ENCODE measurements around the gene SGK1. TPM values are rescaled to one million over a fixed set of nuclear protein-coding genes. Genes with fewer than 3 reads are reported as not detected.
"Not testable (repeated sequence)": the region's sequence is repeated elsewhere in the genome, so short reads cannot be mapped to it uniquely, and the experiment has no call there.

Gene SGK1
- total and polyA plus RNA-seq, 2 experiments from 2014 or later = 145 to 161 TPM

DNA sequence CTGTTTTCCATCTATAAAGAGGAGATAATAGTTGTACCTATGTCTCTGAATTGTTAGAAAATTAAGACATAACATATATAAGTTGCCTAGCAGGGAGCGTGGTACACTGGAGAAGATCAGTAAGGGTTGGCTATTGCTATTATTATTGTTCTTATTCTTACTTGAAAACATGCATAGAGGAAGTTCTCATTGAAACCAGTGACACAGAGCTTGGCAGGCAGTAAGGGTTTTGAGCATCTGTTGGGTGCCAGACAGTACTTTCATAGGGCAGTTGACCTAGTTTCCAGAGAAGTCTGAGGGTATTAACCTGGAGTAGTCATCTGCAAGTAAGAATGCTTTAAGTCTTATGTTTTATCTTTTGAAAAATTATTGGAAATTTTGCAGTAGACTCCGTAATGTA lies 13.3 kb upstream of the SGK1 start:
- Histone ChIP-seq H3K27ac (no peak overlapping the region), H4K20me1 (ENCODE audit: insufficient read depth, poor library complexity, severe bottlenecking) (no peaks in the 10 kb centered on the region), H3K4me3 (no peak overlapping the region), H3K36me3 (replicated peaks; ENCODE audit: insufficient read depth, low read depth) (no peaks in the 10 kb centered on the region), H3K4me1 (ENCODE audit: insufficient read depth) (no peaks in the 10 kb centered on the region), H3K4me2 (no peak overlapping the region), H2AFZ (no peak overlapping the region), H3K27me3 (no peaks in the 10 kb centered on the region), H3K9me2 (replicated peaks; ENCODE audit: insufficient read depth) (no peaks in the 10 kb centered on the region), H3K79me2 (no peaks in the 10 kb centered on the region), H3K9me3 (ENCODE audit: low read depth) (no peaks in the 10 kb centered on the region)
- DNase-seq (ENCODE audit: low spot score) = no peak
- 99% methylated on average over 2 of the region's 2 CpGs for WGBS (ENCODE audit: low lambda C conversion rate, missing lambda C conversion rate)
- no peak for TF ChIP-seq EZH2 (IDR thresholded peaks at IDR 0.05; ENCODE audit: borderline replicate concordance)
- TF ChIP-seq EZH2phosphoT487 (IDR thresholded peaks at IDR 0.05; ENCODE audit: low read depth, severe bottlenecking, unreplicated experiment) = no peak
- TF ChIP-seq, protein P1, sequence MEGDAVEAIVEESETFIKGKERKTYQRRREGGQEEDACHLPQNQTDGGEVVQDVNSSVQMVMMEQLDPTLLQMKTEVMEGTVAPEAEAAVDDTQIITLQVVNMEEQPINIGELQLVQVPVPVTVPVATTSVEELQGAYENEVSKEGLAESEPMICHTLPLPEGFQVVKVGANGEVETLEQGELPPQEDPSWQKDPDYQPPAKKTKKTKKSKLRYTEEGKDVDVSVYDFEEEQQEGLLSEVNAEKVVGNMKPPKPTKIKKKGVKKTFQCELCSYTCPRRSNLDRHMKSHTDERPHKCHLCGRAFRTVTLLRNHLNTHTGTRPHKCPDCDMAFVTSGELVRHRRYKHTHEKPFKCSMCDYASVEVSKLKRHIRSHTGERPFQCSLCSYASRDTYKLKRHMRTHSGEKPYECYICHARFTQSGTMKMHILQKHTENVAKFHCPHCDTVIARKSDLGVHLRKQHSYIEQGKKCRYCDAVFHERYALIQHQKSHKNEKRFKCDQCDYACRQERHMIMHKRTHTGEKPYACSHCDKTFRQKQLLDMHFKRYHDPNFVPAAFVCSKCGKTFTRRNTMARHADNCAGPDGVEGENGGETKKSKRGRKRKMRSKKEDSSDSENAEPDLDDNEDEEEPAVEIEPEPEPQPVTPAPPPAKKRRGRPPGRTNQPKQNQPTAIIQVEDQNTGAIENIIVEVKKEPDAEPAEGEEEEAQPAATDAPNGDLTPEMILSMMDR (IDR thresholded peaks at IDR 0.05; ENCODE audit: poor library complexity) = no peak

DNA sequence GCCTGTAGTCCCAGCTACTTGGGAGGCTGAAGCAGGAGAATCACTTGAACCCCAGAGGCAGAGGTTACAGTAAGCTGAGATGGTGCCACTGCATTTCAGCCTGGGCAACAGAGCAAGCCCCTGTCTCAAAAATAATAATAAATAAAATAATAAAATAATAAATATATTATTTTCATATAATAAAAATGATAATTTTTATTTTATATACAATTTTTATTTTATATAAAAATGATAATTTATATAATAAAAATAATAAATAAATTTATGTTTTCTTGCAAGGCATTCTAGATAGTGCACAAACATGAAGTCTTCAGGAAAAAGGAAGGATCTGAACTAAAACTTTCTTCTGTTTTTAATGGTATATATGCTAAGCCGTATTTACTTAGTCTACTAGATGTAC lies 12.6 kb upstream of the SGK1 start:
- Histone ChIP-seq H3K36me3 (replicated peaks; ENCODE audit: insufficient read depth, low read depth) (no peaks in the 10 kb centered on the region), H4K20me1 (ENCODE audit: insufficient read depth, poor library complexity, severe bottlenecking) (no peaks in the 10 kb centered on the region), H3K4me3 (no peak overlapping the region), H3K79me2 (no peaks in the 10 kb centered on the region), H3K27me3 (no peaks in the 10 kb centered on the region), H3K9me3 (ENCODE audit: low read depth) (no peaks in the 10 kb centered on the region), H3K4me1 (ENCODE audit: insufficient read depth) (no peaks in the 10 kb centered on the region), H3K9me2 (replicated peaks; ENCODE audit: insufficient read depth) (no peaks in the 10 kb centered on the region), H2AFZ (no peak overlapping the region), H3K4me2 (no peak overlapping the region), H3K27ac (no peak overlapping the region)
- WGBS (ENCODE audit: low lambda C conversion rate, missing lambda C conversion rate) = 96% methylated on average over 1 of the region's 1 CpG
- TF ChIP-seq EZH2phosphoT487 (IDR thresholded peaks at IDR 0.05; ENCODE audit: low read depth, severe bottlenecking, unreplicated experiment) = no peak
- TF ChIP-seq EZH2 (IDR thresholded peaks at IDR 0.05; ENCODE audit: borderline replicate concordance) = no peak
- DNase-seq (ENCODE audit: low spot score) = no peak

DNA sequence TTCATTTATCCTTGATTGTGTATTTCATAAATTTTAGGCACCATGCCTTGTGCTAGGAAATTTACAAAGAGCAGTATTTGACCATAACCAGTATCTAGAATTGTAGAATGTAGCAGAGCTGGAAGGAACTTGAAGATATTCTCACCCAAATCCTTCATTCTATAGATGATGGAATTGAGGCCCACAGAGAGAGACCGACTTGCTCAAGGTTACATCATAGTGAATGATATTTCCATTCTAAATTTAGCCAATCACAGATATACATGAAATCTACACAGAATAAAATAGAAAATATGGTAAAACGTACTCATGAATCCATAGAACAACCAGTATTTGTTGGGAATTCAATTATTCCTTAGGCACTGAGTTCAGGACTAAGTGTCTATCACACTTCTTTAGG lies 10.9 kb upstream of the SGK1 start:
- TF ChIP-seq EZH2phosphoT487 (IDR thresholded peaks at IDR 0.05; ENCODE audit: low read depth, severe bottlenecking, unreplicated experiment) (no peak), EZH2 (IDR thresholded peaks at IDR 0.05; ENCODE audit: borderline replicate concordance) (no peak)
- TF ChIP-seq, protein P1 (IDR thresholded peaks at IDR 0.05; ENCODE audit: poor library complexity) = no peak
- Histone ChIP-seq H3K4me2 (no peak overlapping the region), H3K27me3 (no peaks in the 10 kb centered on the region), H3K9me2 (replicated peaks; ENCODE audit: insufficient read depth) (no peaks in the 10 kb centered on the region), H4K20me1 (ENCODE audit: insufficient read depth, poor library complexity, severe bottlenecking) (no peaks in the 10 kb centered on the region), H3K9me3 (ENCODE audit: low read depth) (no peaks in the 10 kb centered on the region), H3K36me3 (replicated peaks; ENCODE audit: insufficient read depth, low read depth) (no peaks in the 10 kb centered on the region), H3K4me1 (ENCODE audit: insufficient read depth) (no peaks in the 10 kb centered on the region), H2AFZ (no peak overlapping the region), H3K79me2 (no peaks in the 10 kb centered on the region), H3K4me3 (no peak overlapping the region), H3K27ac (no peak overlapping the region)
- WGBS (ENCODE audit: low lambda C conversion rate, missing lambda C conversion rate) = 89% methylated on average over 2 of the region's 2 CpGs
- DNase-seq (ENCODE audit: low spot score) = no peak

DNA sequence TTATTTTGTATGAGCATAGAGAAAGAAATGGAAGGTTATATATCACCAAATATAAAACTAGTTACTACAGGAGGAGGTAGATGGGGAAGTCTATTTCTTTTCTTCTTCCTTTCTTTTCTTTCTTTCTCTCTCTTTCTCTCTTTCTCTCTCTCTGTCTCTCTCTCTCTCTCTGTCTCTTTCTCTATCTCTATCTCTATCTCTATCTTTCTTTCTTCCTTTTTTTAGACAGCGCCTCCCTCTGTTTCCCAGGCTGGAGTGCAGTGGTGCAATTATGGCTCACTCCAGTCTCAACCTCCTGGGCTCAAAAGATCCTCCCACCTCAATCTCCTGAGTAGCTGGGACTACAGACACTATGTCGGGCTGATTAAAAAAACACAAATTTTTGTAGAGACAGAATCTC lies 10.2 kb upstream of the SGK1 start:
- Histone ChIP-seq H3K4me1 (ENCODE audit: insufficient read depth) (no peaks in the 10 kb centered on the region), H3K27me3 (no peaks in the 10 kb centered on the region), H3K79me2 (no peaks in the 10 kb centered on the region), H4K20me1 (ENCODE audit: insufficient read depth, poor library complexity, severe bottlenecking) (no peaks in the 10 kb centered on the region), H3K27ac (no peak overlapping the region), H3K4me2 (no peak overlapping the region), H2AFZ (no peak overlapping the region), H3K9me2 (replicated peaks; ENCODE audit: insufficient read depth) (no peaks in the 10 kb centered on the region), H3K4me3 (no peak overlapping the region), H3K9me3 (ENCODE audit: low read depth) (no peaks in the 10 kb centered on the region), H3K36me3 (replicated peaks; ENCODE audit: insufficient read depth, low read depth) (no peaks in the 10 kb centered on the region)
- WGBS (ENCODE audit: low lambda C conversion rate, missing lambda C conversion rate) = 89% methylated on average over 2 of the region's 2 CpGs
- TF ChIP-seq, protein P1 (IDR thresholded peaks at IDR 0.05; ENCODE audit: poor library complexity) = no peak
- TF ChIP-seq EZH2 (IDR thresholded peaks at IDR 0.05; ENCODE audit: borderline replicate concordance) (no peak), EZH2phosphoT487 (IDR thresholded peaks at IDR 0.05; ENCODE audit: low read depth, severe bottlenecking, unreplicated experiment) (no peak)
- DNase-seq (ENCODE audit: low spot score) = no peak

DNA sequence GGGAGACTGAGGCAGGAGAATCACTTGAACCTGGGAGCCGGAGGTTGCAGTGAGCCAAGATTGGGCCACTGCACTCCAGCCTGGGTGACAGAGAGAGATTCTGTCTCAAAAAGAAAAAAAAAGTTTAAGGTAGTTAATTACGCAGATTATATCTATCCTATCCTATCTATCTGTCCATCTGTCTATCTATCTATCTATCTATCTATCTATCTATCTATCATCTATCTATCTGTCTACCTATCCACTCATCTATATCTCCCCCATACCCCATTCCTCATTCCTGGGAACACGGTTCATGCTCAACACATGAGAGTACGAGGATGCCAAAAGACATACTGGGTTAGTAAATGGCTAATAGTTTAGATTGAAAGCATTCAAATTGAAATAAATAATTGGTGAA lies 8.3 kb upstream of the SGK1 start:
- H4K20me1 ChIP-seq (ENCODE audit: insufficient read depth, poor library complexity, severe bottlenecking); H3K9me3 ChIP-seq (ENCODE audit: low read depth); H2AFZ ChIP-seq; H3K9me2 ChIP-seq (replicated peaks; ENCODE audit: insufficient read depth); H3K4me2 ChIP-seq; H3K27ac ChIP-seq; H3K4me3 ChIP-seq; H3K36me3 ChIP-seq (replicated peaks; ENCODE audit: insufficient read depth, low read depth); H3K27me3 ChIP-seq; H3K79me2 ChIP-seq; H3K4me1 ChIP-seq (ENCODE audit: insufficient read depth); DNase-seq (ENCODE audit: low spot score): not testable (repeated sequence)
- 95% methylated on average over 4 of the region's 4 CpGs for whole genome bisulfite sequencing (ENCODE audit: low lambda C conversion rate, missing lambda C conversion rate)

Measured in hepatocyte (in vitro differentiated cells).